HCT116 (cell line): Measurements from ENCODE around the gene MFGE8. TPM values are rescaled to one million over a fixed set of nuclear protein-coding genes. Genes with fewer than 3 reads are reported as not detected.

Experiments
- ATAC-seq: fragments of 200-7000 bp; cut with Tn5 transposase; 2 replicates; pipeline ENCODE4 v1.9.1; 2020; ENCODE audit warnings: mild to moderate bottlenecking, moderate library complexity
- BruUV-seq: library from RNA; stranded (reverse); fragments of 400-500 nt; replicated peaks from 2 replicates; lab custom pipeline; 2021; lab: Mats Ljungman, UMichigan
- CTCF ChIA-PET: fragments of 300-600 bp; sonication (Branson Sonifier 250); formaldehyde crosslinking; loops from one replicate; lab custom pipeline; 2021; ENCODE audit warnings: antibody characterized with exemption; lab: Charles Lee
- POLR2A ChIA-PET: fragments of 300-600, 350-600 bp; sonication (Branson Sonifier 250); formaldehyde crosslinking; loops from one replicate; lab custom pipeline; 2021; ENCODE audit warnings: antibody characterized with exemption; lab: Charles Lee
- RAD21 ChIA-PET, 2 experiments: fragments of 300-600 bp; sonication (Branson Sonifier 250); formaldehyde crosslinking; loops; one replicate each; lab custom pipeline; 2023; ENCODE audit warnings: low total read pairs in 2 of 2; ENCODE audit not compliant: uncharacterized antibody in 2 of 2, unreplicated experiment in 2 of 2, low non-redundant PET in 1 of 2; lab: Charles Lee
- DNase-seq: peaks from one replicate; pipeline ENCODE4 v3.0.0-alpha.2; 2010; ENCODE audit warnings: low read depth, low spot score
- H2AFZ ChIP-seq: fragments of 200-600 bp; shearing (Covaris generic), sonication (generic); 2 replicates; pipeline ENCODE4 v1.6.1; 2017; ENCODE audit warnings: low read depth, mixed run types, mixed read lengths, antibody characterized with exemption, low read length; ENCODE audit not compliant: poor library complexity, severe bottlenecking
- H3K27ac ChIP-seq: 2 replicates; pipeline ENCODE4 v1.5.1; 2012; ENCODE audit warnings: low read depth, low read length
- H3K27me3 ChIP-seq: fragments of 200-600 bp; sonication (generic); 2 replicates; pipeline ENCODE4 v1.6.1; 2016; ENCODE audit warnings: mixed run types, low read length, mixed read lengths; ENCODE audit not compliant: insufficient read depth
- H3K36me3 ChIP-seq, 2 experiments: fragments of 200-500 bp in 1 of 2; fragments of 200-600 bp in 1 of 2; sonication (Bioruptor generic) in 1 of 2; sonication (generic) in 1 of 2; 2 replicates each; pipeline versions ENCODE4 v1.5.1 to v1.6.1; 2014 to 2016; ENCODE audit warnings: low read length in 2 of 2, inconsistent platforms in 1 of 2, mixed read lengths in 1 of 2, mixed run types in 1 of 2; ENCODE audit not compliant: insufficient read depth in 2 of 2, control insufficient read depth in 1 of 2
- H3K4me1 ChIP-seq, 2 experiments: fragments of 200-600 bp in 1 of 2; sonication (generic) in 1 of 2; 2 replicates each; pipeline versions ENCODE4 v1.5.1 to v1.6.1; 2012 to 2017; ENCODE audit warnings: low read length in 2 of 2, inconsistent platforms in 1 of 2, mild to moderate bottlenecking in 1 of 2, mixed read lengths in 1 of 2, mixed run types in 1 of 2, moderate library complexity in 1 of 2; ENCODE audit not compliant: insufficient read depth in 2 of 2, control insufficient read depth in 1 of 2
- H3K4me2 ChIP-seq: fragments of 200-600 bp; sonication (generic); 2 replicates; pipeline ENCODE4 v1.6.1; 2017; ENCODE audit warnings: mixed run types, low read length, mixed read lengths
- H3K4me3 ChIP-seq, 2 experiments: fragments of 200-600 bp in 1 of 2; sonication (generic) in 1 of 2; replicated peaks in 1 of 2; 2 replicates each; pipeline ENCODE4 v1.5.1; 2011 to 2016; ENCODE audit warnings: low read length in 2 of 2, control low read depth in 1 of 2, low read depth in 1 of 2, mild to moderate bottlenecking in 1 of 2, mixed read lengths in 1 of 2, mixed run types in 1 of 2
- H3K79me2 ChIP-seq: fragments of 200-600 bp; sonication (generic); 2 replicates; pipeline ENCODE4 v1.6.1; 2017; ENCODE audit warnings: mild to moderate bottlenecking, mixed run types, low read length, moderate library complexity, mixed read lengths; ENCODE audit not compliant: insufficient read depth
- H3K9ac ChIP-seq: fragments of 200-600 bp; sonication (generic); 2 replicates; pipeline ENCODE4 v1.6.1; 2016; ENCODE audit warnings: low read length, mixed read lengths
- H3K9me2 ChIP-seq: fragments of 200-600 bp; sonication (generic), shearing (Covaris generic); 2 replicates; pipeline ENCODE4 v1.6.1; 2017; ENCODE audit warnings: mixed run types, mild to moderate bottlenecking, moderate library complexity; ENCODE audit not compliant: insufficient read depth
- H3K9me3 ChIP-seq, 2 experiments: fragments of 200-500 bp in 1 of 2; fragments of 200-600 bp in 1 of 2; sonication (Bioruptor generic) in 1 of 2; sonication (generic) in 1 of 2; 2 replicates each; pipeline ENCODE4 v1.6.1; 2014 to 2017; ENCODE audit warnings: low read length in 2 of 2, mixed read lengths in 2 of 2, inconsistent platforms in 1 of 2, low read depth in 1 of 2, mild to moderate bottlenecking in 1 of 2, mixed run types in 1 of 2, moderate library complexity in 1 of 2; ENCODE audit not compliant: control insufficient read depth in 1 of 2, insufficient read depth in 1 of 2
- H4K20me1 ChIP-seq: fragments of 200-600 bp; sonication (generic), shearing (Covaris generic); 2 replicates; pipeline ENCODE4 v1.6.1; 2017; ENCODE audit warnings: mixed run types, mild to moderate bottlenecking, moderate library complexity; ENCODE audit not compliant: insufficient read depth
- ATF3 ChIP-seq: IDR thresholded peaks from 2 replicates; pipeline ENCODE4 v1.6.1; 2012
- CBX3 ChIP-seq: IDR thresholded peaks from 2 replicates; pipeline ENCODE4 v1.6.1; 2012; ENCODE audit warnings: low read depth
- CEBPB ChIP-seq: IDR thresholded peaks from 2 replicates; pipeline ENCODE4 v1.6.1; 2012; ENCODE audit warnings: low read depth
- EGR1 ChIP-seq: IDR thresholded peaks from 2 replicates; pipeline ENCODE4 v1.6.1; 2012; ENCODE audit warnings: low read depth
- EZH2 ChIP-seq: fragments of 200-600 bp; sonication (generic); IDR thresholded peaks from 2 replicates; pipeline ENCODE4 v1.6.1; 2017; ENCODE audit warnings: antibody characterized with exemption, mixed run types
- EZH2phosphoT487 ChIP-seq: fragments of 200-600 bp; IDR thresholded peaks from 2 replicates; pipeline ENCODE4 v1.6.1; 2018; ENCODE audit warnings: antibody characterized with exemption, borderline replicate concordance
- FOSL1 ChIP-seq: IDR thresholded peaks from 2 replicates; pipeline ENCODE4 v1.6.1; 2012; ENCODE audit warnings: low read depth
- POLR2A ChIP-seq: IDR thresholded peaks from 2 replicates; pipeline ENCODE4 v1.7.0; 2011; ENCODE audit warnings: borderline replicate concordance; ENCODE audit not compliant: insufficient read depth, insufficient read length; ENCODE audit errors: extremely low read depth
- POLR2AphosphoS5 ChIP-seq: IDR thresholded peaks from 2 replicates; pipeline ENCODE4 v1.6.1; 2011; ENCODE audit warnings: mild to moderate bottlenecking, low read depth, low read length, moderate library complexity
- REST ChIP-seq: IDR thresholded peaks from 2 replicates; pipeline ENCODE4 v1.6.1; 2012; ENCODE audit warnings: low read depth
- SP1 ChIP-seq: IDR thresholded peaks from 2 replicates; pipeline ENCODE4 v1.6.1; 2012; ENCODE audit warnings: low read depth
- SRF ChIP-seq: IDR thresholded peaks from 2 replicates; pipeline ENCODE4 v1.6.1; 2012; ENCODE audit warnings: low read depth
- TCF7L2 ChIP-seq: IDR thresholded peaks from 2 replicates; pipeline ENCODE4 v1.7.0; 2011; ENCODE audit warnings: borderline replicate concordance, inconsistent platforms; ENCODE audit not compliant: insufficient read depth, insufficient read length; ENCODE audit errors: extremely low read depth
- ZNF274 ChIP-seq: fragments of 200-500 bp; sonication (Bioruptor generic); IDR thresholded peaks from 2 replicates; pipeline ENCODE4 v1.6.1; 2014; ENCODE audit warnings: mild to moderate bottlenecking, low read depth, low read length, inconsistent platforms
- intact Hi-C: fragments of 100-400 bp; cut with micrococcal nuclease; formaldehyde crosslinking; loops from 2 replicates; pipeline ENCODE4 v1.10.0; 2022
- total RNA-seq: library from RNA; stranded (reverse); gene quantifications from one replicate; pipeline ENCODE4 v1.2.1, GENCODE V29; 2021; ENCODE audit not compliant: unreplicated experiment
- TF ChIP-seq, protein P1 (sequence below): IDR thresholded peaks from 2 replicates; pipeline ENCODE4 v1.6.1; 2012
- TF ChIP-seq, protein P2 (sequence below): IDR thresholded peaks from 2 replicates; pipeline ENCODE4 v1.6.1; 2011; ENCODE audit warnings: mild to moderate bottlenecking, low read length, moderate library complexity; ENCODE audit not compliant: insufficient replicate concordance; ENCODE audit errors: extremely low read depth

The MFGE8 gene
- total RNA-seq, 1 experiment from 2014 or later = 70.7 TPM

GRCh38 chr15:88849376-88850072 is 63.7 kb downstream of the MFGE8 start:
- no peak for ATAC-seq
- no peak overlapping the region for H3K4me2 ChIP-seq
- no peak overlapping the region for H2AFZ ChIP-seq
- ChIA-PET CTCF (interaction anchor here (0.6 kb wide), 1 partner anchor 345 kb away, joined by 6 read pairs; no protein-coding TSS in a partner anchor), POLR2A (no interaction called here), RAD21 (no interaction called here)
- no peak overlapping the region for H3K27ac ChIP-seq
- no peaks in the 10 kb centered on the region for H3K9me2 ChIP-seq
- no peaks in the 10 kb centered on the region for H3K4me1 ChIP-seq
- no peaks in the 10 kb centered on the region; the same call in 1 of the 2 replicates for H3K27me3 ChIP-seq
- intact Hi-C loops = no loop called here
- no TSS peak for BruUV-seq
- no peaks in the 10 kb centered on the region for H4K20me1 ChIP-seq
- H3K36me3 ChIP-seq = no peaks in the 10 kb centered on the region
- DNase-seq = no peak
- H3K9ac ChIP-seq = no peak overlapping the region
- H3K4me3 ChIP-seq = no peak overlapping the region
- H3K9me3 ChIP-seq = no peaks in the 10 kb centered on the region
- H3K79me2 ChIP-seq = no peaks in the 10 kb centered on the region
- TF ChIP-seq FOSL1 = no peak
- TF ChIP-seq CBX3 = no peak
- TF ChIP-seq EZH2 = no peak
- TF ChIP-seq, protein P1, sequence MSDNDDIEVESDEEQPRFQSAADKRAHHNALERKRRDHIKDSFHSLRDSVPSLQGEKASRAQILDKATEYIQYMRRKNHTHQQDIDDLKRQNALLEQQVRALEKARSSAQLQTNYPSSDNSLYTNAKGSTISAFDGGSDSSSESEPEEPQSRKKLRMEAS = no peak
- TF ChIP-seq, protein P2, sequence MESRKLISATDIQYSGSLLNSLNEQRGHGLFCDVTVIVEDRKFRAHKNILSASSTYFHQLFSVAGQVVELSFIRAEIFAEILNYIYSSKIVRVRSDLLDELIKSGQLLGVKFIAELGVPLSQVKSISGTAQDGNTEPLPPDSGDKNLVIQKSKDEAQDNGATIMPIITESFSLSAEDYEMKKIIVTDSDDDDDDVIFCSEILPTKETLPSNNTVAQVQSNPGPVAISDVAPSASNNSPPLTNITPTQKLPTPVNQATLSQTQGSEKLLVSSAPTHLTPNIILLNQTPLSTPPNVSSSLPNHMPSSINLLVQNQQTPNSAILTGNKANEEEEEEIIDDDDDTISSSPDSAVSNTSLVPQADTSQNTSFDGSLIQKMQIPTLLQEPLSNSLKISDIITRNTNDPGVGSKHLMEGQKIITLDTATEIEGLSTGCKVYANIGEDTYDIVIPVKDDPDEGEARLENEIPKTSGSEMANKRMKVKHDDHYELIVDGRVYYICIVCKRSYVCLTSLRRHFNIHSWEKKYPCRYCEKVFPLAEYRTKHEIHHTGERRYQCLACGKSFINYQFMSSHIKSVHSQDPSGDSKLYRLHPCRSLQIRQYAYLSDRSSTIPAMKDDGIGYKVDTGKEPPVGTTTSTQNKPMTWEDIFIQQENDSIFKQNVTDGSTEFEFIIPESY = no peak
- no peak for TF ChIP-seq EGR1
- TF ChIP-seq SRF = no peak
- TF ChIP-seq REST = no peak
- TF ChIP-seq ATF3 = no peak
- TF ChIP-seq EZH2phosphoT487 = no peak
- no peak for TF ChIP-seq POLR2A
- TF ChIP-seq SP1 = no peak
- no peak for TF ChIP-seq POLR2AphosphoS5
- TF ChIP-seq ZNF274 = no peak
- TF ChIP-seq TCF7L2 = no peak
- TF ChIP-seq CEBPB = no peak
